ENCODE data around the gene ICAM1. TPM values are rescaled to one million over a fixed set of nuclear protein-coding genes. Genes with fewer than 3 reads are reported as not detected.
"Not testable (repeated sequence)": the region's sequence is repeated elsewhere in the genome, so short reads cannot be mapped to it uniquely, and the experiment has no call there.

Gene ICAM1
- 21.3 and 59.7 TPM in 2 replicates for total RNA-seq

- DNase-seq: peak; percentile 97
Observed at GRCh38 chr19:10270616-10271394, at the start of gene ICAM1. Gene ICAM1 (plus strand): TSS chr19:10271120. CDS start chr19:10271160, 40 bp downstream.

- no peak for DNase-seq
Observed at GRCh38 chr19:10222201-10222890, 48.6 kb upstream of the ICAM1 start.

- no peak for DNase-seq
Observed at GRCh38 chr19:10223488-10224213, 47.3 kb upstream of the ICAM1 start.

- DNase-seq: no peak
Observed at GRCh38 chr19:10224337-10224736, 46.6 kb upstream of the ICAM1 start.

- no peak for DNase-seq
Observed at GRCh38 chr19:10226021-10226375, 44.9 kb upstream of the ICAM1 start.

GRCh38 chr19:10226376-10227025 lies 44.4 kb upstream of the ICAM1 start:
- no peak for DNase-seq

GRCh38 chr19:10227026-10227971 lies 43.6 kb upstream of the ICAM1 start:
- DNase-seq: no peak

GRCh38 chr19:10228393-10228792 lies 42.5 kb upstream of the ICAM1 start:
- DNase-seq: no peak

GRCh38 chr19:10228920-10229319 lies 42.0 kb upstream of the ICAM1 start:
- DNase-seq: peak; percentile 60

- DNase-seq: peak; percentile 18
Observed at GRCh38 chr19:10230173-10230860, 40.6 kb upstream of the ICAM1 start.

GRCh38 chr19:10230861-10231611 lies 39.9 kb upstream of the ICAM1 start, which contains the start of gene S1PR2:
Gene S1PR2 (minus strand): TSS chr19:10231331. CDS start chr19:10224905, 6,426 bp downstream.
- peak; percentile 58 for DNase-seq

GRCh38 chr19:10231612-10232228 lies 39.2 kb upstream of the ICAM1 start:
- no peak for DNase-seq

- no peak for DNase-seq
Observed at GRCh38 chr19:10233946-10234345, 37.0 kb upstream of the ICAM1 start.

GRCh38 chr19:10235003-10235402 lies 35.9 kb upstream of the ICAM1 start:
- no peak for DNase-seq

- DNase-seq: not testable (repeated sequence)
Observed at GRCh38 chr19:10235409-10235808, 35.5 kb upstream of the ICAM1 start.

GRCh38 chr19:10237702-10238101 lies 33.2 kb upstream of the ICAM1 start:
- no peak for DNase-seq

- no peak for DNase-seq
Observed at GRCh38 chr19:10238172-10238783, 32.6 kb upstream of the ICAM1 start.

GRCh38 chr19:10241826-10242449 lies 29.0 kb upstream of the ICAM1 start:
- not testable (repeated sequence) for DNase-seq

- no peak for DNase-seq
Observed at GRCh38 chr19:10243606-10244005, 27.3 kb upstream of the ICAM1 start.

Data from dermis blood vessel endothelial cell (primary cell).